Stimulated activated effector memory CD8-positive, alpha-beta T cell treated with anti-CD3 and anti-CD28 coated beads, Interleukin-12 subunit alpha, Interleukin-12 subunit beta, amount 100 ng/mL, for 72 hours (primary cell): ENCODE data around the gene SLC5A10.

Source experiments
- ATAC-seq: fragments of 150-1000 bp; cut with Tn5 transposase; 2 replicates; pipeline ENCODE4 v1.10.0; 2021
- DNase-seq, 2 donors: peaks; one replicate each; pipeline ENCODE4 v3.0.0; 2021 to 2022; ENCODE audit warnings: low spot score in 2 of 2
- H3K27ac Mint-ChIP-seq: one replicate; pipeline ENCODE4 v1.8.0; 2022; ENCODE audit warnings: mild to moderate bottlenecking, mixed read lengths
- H3K36me3 Mint-ChIP-seq: one replicate; pipeline ENCODE4 v1.8.0; 2022; ENCODE audit warnings: mild to moderate bottlenecking, mixed read lengths
- H3K4me1 Mint-ChIP-seq: one replicate; pipeline ENCODE4 v1.8.0; 2022; ENCODE audit warnings: mixed read lengths
- H3K4me3 Mint-ChIP-seq: one replicate; pipeline ENCODE4 v1.8.0; 2022; ENCODE audit warnings: mild to moderate bottlenecking, mixed read lengths
- H3K9me3 Mint-ChIP-seq: one replicate; pipeline ENCODE4 v1.8.0; 2022; ENCODE audit warnings: mixed read lengths

The SLC5A10 gene

DNA sequence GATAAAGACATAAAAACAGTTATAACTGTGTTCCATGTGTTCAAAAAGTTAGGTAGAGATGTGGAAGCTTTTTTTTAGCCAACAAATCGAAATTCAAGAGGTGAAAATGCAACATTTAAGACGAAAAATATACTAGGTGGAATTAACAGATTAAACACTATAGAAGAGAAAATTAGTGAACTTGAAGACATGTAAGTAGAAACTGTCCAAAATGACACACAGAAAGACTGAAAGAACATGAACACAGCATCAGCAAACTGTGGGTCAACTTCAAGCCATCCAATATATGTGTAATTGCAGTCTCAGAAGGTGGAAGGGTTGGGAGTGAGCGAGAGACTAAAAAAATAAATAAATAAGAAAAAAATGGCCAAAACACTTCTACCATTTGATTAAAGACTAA is 43.3 kb downstream of the SLC5A10 start:
- Mint-ChIP-seq H3K4me1 (peaks cover 33% of the 10 kb centered on the region), H3K4me3 (no peak overlapping the region), H3K27ac (no peak overlapping the region), H3K9me3 (peaks cover 5% of the 10 kb centered on the region), H3K36me3 (peaks cover 5% of the 10 kb centered on the region)
- DNase-seq (no peak), ATAC-seq (no peak)

DNA sequence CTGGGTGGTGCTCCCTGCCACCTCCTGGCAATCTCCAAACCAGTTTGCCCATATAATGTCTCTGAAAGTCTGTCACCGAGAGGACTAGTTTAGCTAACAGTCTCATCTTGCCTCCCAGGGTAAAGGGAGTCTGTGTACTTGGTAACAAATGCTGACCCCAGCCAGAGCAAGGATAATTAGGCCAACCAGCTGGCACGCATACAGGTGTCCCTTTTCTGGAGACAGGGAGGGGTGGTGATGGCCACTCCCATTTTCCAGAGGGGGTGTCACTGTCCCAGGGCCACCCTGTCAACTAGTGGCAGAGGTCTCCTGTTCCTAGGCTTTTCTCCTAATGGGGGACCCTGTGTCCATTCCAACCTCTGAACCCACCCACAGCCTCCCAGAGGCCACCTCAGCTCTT is 44.5 kb downstream of the SLC5A10 start:
- DNase-seq (no peak), ATAC-seq (no peak)
- Mint-ChIP-seq H3K4me3 (no peak overlapping the region), H3K27ac (no peak overlapping the region), H3K9me3 (peaks cover 5% of the 10 kb centered on the region), H3K4me1 (peaks cover 33% of the 10 kb centered on the region), H3K36me3 (peaks cover 5% of the 10 kb centered on the region)

DNA sequence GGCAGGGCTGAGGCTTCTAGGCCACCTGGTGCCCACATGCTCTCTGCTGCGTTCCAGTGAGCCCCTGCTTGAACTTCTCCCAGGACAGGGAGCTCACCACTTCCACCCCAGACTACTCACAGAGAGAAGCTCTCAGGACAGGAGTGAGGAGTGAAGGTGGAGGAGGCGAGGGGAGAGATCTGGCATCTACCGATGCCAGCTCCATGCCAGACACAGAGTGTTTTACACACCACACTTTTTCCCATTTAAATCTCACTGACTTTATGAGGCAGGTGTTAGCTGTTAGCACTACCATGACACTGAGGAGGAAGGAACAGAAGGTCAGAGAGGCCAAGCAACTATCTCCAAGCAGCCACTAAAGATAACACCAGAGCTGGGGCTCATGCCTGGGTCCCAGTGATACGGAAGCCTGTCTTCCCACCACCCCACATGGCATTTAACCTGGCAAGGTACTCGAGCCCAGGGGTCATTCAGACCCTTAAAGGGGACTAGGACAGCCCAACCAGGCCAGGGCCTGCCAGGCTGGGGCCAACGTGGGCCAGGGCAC is 45.8 kb downstream of the SLC5A10 start:
- Mint-ChIP-seq H3K4me1 (peaks cover 34% of the 10 kb centered on the region), H3K36me3 (peaks cover 13% of the 10 kb centered on the region), H3K9me3 (peaks cover 5% of the 10 kb centered on the region), H3K27ac (no peak overlapping the region), H3K4me3 (no peak overlapping the region)
- no peak for DNase-seq
- ATAC-seq, result no peak

DNA sequence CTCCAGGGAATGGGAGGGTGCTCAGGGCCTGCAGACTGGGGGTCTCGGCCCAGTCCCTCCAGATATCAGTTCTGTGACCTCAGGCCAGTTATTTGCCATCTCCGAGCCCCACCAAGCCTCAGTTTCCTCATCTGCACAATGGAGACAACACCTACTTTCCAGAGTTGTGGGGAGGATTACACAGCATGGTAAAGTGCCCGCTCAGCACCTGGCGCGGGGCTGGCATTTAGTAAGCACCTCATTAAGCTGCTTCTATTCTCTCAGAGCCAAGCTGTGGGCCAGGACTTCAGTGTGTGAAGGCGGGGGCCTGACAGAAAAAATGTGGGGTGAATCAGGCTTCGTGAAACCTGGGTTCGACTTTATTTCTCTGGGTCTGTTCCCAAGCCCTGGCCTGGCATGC is 47.4 kb downstream of the SLC5A10 start:
- Mint-ChIP-seq H3K4me3 (no peak overlapping the region), H3K27ac (no peak overlapping the region), H3K9me3 (peaks cover 5% of the 10 kb centered on the region), H3K4me1 (peaks cover 27% of the 10 kb centered on the region), H3K36me3 (peaks cover 13% of the 10 kb centered on the region)
- DNase-seq (no peak), ATAC-seq (no peak)

DNA sequence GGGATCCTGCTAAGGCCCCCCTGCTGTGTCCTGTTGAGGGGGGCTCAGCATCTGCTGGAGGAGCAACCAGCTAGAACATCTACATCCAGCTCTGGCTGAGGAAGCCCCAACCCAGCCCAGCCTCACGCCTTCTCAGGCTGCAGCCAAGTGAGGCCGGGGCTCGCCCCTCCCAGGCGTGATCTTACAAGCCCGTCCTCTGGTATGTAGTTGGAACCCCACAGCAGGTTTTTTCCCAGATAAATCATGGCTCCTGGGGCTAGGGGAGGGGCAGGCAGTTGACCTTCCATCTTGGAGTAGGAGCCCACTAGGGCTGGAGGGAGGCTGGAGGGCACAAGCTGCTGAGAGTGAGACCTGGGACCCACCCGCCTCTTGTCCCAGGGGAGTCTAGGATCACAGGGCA is 47.9 kb downstream of the SLC5A10 start:
- H3K36me3 Mint-ChIP-seq, result peaks cover 12% of the 10 kb centered on the region
- DNase-seq (no peak), ATAC-seq (no peak)
- H3K9me3 Mint-ChIP-seq, result peaks cover 5% of the 10 kb centered on the region
- H3K27ac Mint-ChIP-seq, result no peak overlapping the region
- peaks cover 26% of the 10 kb centered on the region for H3K4me1 Mint-ChIP-seq
- no peak overlapping the region for H3K4me3 Mint-ChIP-seq

DNA sequence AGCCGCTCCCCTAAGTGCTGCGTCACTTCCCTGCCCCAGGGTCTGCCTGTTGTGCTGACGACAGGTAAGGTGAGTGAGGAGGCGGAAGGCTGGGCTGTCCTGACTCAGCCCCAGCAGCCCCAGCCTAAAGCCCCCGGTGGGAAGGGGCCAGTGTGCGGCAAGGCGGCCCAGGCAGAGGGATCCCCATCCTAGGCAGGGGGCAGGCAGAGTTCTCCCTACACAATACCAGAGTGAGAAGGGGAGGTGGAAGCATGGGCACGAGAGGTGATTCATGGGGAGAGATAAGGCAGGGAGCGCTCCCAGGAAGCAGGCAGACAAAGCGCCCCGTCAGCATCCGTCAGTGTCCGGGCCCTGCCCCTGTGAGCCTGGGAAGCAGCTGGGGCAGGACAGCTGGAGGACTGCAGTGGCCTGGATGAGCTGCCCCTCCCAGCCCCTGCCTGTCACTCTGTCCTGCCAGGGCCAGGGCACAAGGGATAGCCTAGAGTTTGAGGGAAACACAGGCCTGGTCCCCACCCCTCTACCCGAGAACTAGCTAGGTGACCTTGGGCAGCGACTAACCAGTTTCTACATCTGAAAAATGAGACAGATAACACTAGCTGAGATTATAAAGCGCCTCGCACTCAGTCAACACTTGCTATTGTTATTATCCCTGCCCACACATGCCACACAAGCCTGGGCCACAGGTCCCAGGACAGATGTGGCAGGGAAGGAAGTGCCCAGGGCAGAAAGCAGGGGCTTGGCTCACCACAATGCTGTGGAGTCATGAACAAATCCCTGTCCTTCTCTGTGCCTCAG is 48.8 kb downstream of the SLC5A10 start:
- Mint-ChIP-seq H3K27ac (peak overlapping the region; percentile 17), H3K9me3 (no peaks in the 10 kb centered on the region), H3K36me3 (peaks cover 10% of the 10 kb centered on the region), H3K4me1 (peaks cover 26% of the 10 kb centered on the region), H3K4me3 (no peak overlapping the region)
- DNase-seq, result no peak
- ATAC-seq, result no peak

DNA sequence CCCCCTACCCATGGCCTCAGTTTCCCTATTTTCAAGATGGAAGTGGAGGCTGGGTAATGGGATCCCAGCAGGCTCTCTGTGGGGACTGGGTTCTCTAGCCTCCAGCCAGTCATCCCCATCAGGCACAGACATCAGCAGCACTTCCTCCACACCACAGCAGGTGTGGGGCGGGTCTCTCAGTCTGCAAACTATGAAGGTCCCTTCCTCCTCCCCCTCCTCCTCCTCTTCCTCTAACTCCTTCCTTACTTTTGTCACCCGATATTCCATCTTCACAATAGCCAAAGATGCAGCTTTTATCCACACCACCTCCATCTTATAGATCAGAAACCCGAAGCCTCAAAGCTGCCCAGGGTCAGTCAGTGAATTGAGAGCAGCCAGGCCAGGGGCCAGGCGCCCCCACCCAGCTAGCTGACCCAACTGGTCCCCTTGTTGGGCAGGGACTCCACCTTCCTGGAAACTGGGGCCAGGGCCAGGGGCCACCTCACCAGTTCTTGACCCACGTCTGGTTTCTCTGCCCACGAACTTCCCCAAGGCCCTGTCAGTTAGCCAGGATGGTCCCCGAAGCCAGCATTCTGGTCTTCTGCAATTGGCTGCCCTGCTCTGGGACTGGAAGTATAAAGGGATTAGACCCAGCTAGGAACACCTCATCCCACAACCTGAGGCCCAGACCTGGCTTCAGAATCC is 50.1 kb downstream of the SLC5A10 start:
- Mint-ChIP-seq H3K4me1 (peaks cover 21% of the 10 kb centered on the region), H3K27ac (peak overlapping the region; percentile 86), H3K4me3 (peak overlapping the region; percentile 72), H3K36me3 (peaks cover 18% of the 10 kb centered on the region), H3K9me3 (no peaks in the 10 kb centered on the region)
- ATAC-seq (no peak), DNase-seq (no peak)

DNA sequence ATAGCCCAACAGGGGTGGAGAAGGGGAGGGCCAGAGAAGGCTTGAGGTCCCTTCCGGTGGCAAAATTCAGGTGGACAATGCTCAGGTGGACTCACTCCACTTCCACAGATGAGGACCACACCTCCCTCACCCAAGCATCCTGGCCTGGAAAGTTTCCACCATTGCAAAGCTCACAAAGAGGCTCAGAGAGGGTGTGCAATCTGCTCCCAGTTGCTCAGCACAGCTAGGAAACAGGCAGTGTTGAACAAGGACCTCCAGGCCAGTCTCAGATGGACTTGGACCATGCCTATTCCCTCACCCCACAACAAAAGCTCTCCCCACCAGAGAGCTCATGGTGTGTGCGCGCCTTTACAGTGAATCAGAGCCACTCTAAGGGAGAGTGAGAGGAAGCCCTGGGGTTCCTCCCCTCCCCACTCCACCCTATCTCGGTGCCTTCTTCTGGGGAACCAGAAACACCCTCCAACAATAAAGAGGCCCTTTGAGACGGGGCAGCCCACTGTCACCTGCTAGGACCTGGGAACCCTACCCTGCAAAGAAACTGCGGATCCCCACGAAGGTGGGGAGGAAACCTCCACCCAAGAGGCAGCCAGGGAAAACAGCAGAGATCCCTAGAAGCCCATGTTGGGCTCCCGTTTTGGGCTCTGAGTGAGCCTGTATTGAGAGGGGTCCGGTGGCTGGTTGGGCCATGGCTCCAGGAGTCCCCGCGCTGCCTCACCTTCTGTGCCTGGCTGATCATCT is 51.0 kb downstream of the SLC5A10 start:
- ATAC-seq (no peak), DNase-seq (no peak)
- Mint-ChIP-seq H3K4me3 (peak overlapping the region; percentile 72), H3K27ac (peak overlapping the region; percentile 86), H3K9me3 (no peaks in the 10 kb centered on the region), H3K4me1 (peaks cover 21% of the 10 kb centered on the region), H3K36me3 (peaks cover 18% of the 10 kb centered on the region)

DNA sequence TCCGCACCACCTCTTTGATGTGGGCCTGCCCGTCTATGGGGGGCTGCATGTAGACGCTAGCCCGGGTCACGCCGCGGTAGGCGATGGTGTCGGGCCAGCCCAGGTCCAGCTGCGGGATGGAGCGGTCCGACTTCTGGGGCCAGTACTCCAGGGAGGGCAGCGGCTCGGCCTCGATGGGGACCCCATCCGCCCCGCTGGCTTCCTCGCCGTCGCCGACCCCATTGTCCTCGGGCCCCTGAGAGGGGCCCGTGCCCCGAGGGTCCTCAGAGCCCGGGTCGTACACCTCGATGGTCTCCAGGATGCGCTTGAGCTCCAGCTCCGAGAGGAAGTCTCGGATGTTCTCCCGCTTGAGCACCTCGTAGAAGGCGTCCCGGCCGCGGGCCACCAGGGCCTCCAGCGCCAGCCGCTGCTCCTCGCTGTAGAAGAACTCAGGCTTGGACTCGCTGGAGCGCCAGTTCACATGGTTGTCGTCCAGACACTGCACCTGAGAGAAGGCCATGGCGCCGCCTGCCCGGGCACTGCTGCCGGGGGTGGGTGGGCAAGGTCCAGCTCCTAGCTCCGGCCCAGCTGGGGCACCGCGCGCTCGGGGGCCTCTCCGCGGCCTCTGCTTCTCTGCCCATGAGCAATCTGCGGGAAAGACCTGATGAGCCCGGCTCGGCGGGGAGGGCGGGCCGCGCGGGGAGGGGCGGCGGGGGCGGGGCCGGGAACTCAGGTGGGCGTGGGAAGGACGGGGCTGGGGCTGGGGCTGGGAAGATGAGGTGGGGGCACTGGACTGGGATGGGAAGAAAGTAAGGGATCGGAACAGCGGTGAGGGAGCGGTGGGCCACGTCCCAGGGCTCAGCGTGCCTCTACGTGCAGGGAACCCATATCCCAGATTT is 51.8 kb downstream of the SLC5A10 start:
- Mint-ChIP-seq H3K36me3 (peaks cover 18% of the 10 kb centered on the region), H3K4me1 (peaks cover 21% of the 10 kb centered on the region), H3K9me3 (no peaks in the 10 kb centered on the region), H3K27ac (peak overlapping the region; percentile 86), H3K4me3 (peak overlapping the region; percentile 72)
- ATAC-seq (peak; percentile 63), DNase-seq (peak; percentile 26 to 66)

DNA sequence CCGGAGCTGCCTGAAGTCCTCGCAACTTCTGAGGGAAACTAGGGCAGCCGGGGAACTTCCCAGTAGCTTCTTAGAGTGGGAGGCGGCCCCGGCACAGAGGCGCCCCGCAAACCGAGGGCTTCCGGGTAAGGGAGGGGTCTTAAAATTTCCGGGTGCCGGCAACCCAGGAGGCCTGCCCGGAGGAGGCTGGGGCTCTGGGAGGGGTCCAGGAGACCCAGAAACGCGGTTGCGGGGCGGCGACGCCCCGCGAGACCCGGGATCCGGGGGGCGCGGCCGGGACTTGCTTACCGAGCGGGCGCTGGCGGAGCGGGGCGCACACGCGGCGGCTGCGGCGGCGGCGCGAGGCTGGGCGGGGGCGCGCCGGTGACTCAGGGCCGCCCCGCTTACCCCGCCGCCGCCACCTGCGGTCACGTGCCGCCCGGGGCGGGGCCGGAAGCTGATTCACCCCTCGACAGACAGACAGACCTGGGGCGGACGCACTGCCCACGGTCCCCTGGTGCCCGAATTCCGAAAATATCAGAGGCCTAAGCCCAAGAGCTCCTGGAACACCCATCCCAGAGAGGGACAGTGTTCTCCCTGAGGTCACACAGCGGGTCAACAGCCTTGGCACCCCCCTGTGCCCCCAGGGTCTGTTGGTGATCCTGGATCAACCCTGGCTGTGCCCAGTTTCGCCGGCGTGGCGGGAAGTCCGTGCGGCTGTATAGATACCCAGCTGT is 52.6 kb downstream of the SLC5A10 start, which contains the start of gene FAM83G:
Gene FAM83G, minus strand, starts transcription at position 344 of the 716 bp plus-strand sequence. CDS start 723 bp downstream, outside the sequence.
- Mint-ChIP-seq H3K9me3 (no peaks in the 10 kb centered on the region), H3K27ac (peak within 1 kb of the TSS; percentile 86), H3K4me1 (peaks cover 21% of the 10 kb centered on the region), H3K4me3 (peak within 1 kb of the TSS; percentile 72), H3K36me3 (peaks cover 18% of the 10 kb centered on the region)
- ATAC-seq (peak; percentile 89), DNase-seq (peak; percentile 71 to 86)

DNA sequence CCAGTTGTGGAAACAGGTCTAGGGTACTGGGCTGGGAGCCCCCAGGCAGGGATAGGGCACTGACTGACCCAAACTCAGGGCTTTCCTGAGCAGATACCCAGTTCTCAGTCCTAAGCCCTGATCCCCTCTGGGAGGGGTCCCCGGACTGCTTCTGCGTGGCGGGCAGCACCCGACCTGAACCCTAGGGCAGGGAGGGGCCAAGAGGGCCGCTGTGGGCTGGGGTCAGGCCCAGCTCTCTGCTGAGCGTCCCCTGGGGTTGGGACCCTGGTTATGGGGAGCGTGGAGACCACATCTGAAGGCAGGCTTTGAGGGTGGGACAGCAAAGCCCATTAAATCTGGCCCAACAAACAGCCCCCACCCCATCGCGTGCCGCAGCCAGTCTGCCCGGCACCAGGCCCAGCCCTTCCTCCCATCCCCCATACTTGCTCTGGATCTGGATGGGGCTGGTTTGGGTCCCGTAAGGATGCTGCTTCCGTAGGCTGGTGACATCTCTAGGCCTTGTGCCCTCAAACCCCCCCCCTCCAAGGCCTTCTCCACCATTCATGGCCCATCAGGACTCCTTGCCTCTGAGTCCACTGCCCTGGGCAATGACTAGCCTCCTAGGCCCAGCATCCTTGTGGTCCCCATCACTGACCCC is 53.3 kb downstream of the SLC5A10 start:
- Mint-ChIP-seq H3K4me1 (peaks cover 21% of the 10 kb centered on the region), H3K9me3 (no peaks in the 10 kb centered on the region), H3K27ac (peak overlapping the region; percentile 86), H3K36me3 (peaks cover 18% of the 10 kb centered on the region), H3K4me3 (peak overlapping the region; percentile 72)
- ATAC-seq, result no peak
- no peak for DNase-seq

DNA sequence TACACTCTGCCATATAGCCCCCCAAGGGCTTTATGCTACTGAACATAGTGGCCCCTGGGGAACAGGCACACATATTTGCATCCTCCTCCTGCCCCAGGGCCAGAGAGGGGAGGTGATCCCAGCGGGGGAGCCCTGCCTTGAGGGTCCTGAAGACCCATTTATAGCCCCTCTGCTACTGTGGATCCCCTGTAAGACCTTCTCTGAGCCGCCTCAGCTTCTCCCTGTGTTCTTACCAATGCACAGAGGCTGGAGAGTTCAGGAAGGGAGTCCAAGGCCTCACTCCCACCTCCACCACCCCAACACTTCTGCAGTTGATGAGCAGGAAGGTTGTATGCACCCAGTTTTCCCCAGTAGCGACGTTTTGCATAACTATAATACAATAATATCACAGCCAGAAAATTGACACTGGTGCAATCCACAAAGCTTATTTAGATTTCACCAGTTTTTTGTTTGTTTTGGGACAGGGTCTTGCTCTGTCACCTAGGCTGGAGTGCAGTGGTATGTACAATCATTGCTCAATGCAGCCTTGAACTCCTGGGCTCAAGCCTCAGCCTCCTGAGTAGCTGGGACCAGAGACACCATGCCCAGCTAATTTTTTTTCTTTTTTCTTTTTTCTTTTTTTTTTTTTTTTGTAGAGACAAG is 53.9 kb downstream of the SLC5A10 start:
- Mint-ChIP-seq H3K4me3 (peak overlapping the region; percentile 72), H3K27ac (peak overlapping the region; percentile 86)

DNA sequence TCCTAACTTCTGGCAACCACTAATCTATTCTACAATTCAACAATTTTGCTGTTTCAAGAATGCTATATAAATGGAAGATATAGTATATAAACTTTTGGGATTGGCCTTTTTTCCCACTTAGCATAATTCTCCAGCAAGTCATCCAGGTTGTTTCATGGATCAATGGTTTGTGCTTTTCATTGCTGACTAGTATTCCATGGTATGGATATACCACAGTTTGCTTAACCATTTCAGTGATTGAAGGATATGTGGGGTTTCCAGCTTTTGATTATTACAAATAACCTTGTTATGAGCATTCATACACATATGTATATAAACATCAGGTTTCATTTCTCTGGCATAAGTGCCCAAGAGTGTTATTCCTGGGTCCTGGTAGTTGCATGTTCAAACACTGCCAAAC is 54.7 kb downstream of the SLC5A10 start:
- H3K27ac Mint-ChIP-seq, result peak overlapping the region; percentile 29
- peaks cover 18% of the 10 kb centered on the region for H3K36me3 Mint-ChIP-seq
- ATAC-seq, result no peak
- H3K9me3 Mint-ChIP-seq, result no peaks in the 10 kb centered on the region
- DNase-seq, result no peak
- peaks cover 20% of the 10 kb centered on the region for H3K4me1 Mint-ChIP-seq
- no peak overlapping the region for H3K4me3 Mint-ChIP-seq

More for the DNA sequence above, 53.9 kb downstream of the SLC5A10 start:
- H3K4me1 Mint-ChIP-seq, result peaks cover 21% of the 10 kb centered on the region
- ATAC-seq (no peak), DNase-seq (no peak)
- H3K9me3 Mint-ChIP-seq, result no peaks in the 10 kb centered on the region
- peaks cover 18% of the 10 kb centered on the region for H3K36me3 Mint-ChIP-seq
